ENCODE data around the gene MYH11. TPM values are rescaled to one million over a fixed set of nuclear protein-coding genes. Genes with fewer than 3 reads are reported as not detected.

MYH11 gene
- total RNA-seq, 1 donor from 2014 or later, result 102 TPM

DNA sequence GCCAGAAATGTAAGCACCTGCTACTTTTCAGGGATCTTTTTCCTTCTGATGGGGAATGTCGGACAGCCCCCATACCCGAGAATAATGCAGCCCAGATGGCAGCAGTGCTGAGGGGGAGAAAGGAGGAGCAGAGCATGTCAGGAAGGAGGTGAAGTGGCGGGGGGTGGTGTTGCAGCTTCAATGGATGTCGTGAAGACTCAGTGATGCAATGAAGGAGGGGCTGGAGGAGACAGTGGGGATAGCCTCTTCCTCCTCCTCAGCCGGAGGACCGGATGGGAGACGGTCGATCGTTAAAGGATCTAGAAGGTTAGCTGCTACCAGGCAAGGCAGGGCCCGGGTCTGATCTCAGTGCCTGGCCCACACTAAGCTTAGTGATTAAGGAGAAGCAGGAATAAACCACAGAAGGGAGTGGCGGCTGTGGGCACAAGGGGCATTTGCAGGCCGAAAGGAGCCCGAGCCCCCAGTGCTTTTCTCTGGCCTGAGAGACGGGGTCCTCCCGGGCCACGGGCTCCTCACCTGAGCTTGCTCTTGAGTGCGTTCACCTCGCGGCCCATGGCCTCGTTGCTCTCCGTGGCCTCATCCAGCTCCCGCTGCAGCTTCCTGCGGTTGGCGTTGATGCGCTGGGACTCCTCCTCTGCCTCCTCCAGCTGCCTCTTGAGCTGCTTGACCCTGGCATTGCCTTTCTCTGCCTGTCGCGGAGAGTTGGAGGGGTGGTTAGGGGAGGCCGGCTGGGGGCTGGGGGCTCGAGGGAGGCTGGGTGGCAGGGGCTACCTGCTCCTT, 142.2 kb downstream of the MYH11 start:
- no peak for ATAC-seq
- no peak for DNase-seq
- TF ChIP-seq, protein P1, sequence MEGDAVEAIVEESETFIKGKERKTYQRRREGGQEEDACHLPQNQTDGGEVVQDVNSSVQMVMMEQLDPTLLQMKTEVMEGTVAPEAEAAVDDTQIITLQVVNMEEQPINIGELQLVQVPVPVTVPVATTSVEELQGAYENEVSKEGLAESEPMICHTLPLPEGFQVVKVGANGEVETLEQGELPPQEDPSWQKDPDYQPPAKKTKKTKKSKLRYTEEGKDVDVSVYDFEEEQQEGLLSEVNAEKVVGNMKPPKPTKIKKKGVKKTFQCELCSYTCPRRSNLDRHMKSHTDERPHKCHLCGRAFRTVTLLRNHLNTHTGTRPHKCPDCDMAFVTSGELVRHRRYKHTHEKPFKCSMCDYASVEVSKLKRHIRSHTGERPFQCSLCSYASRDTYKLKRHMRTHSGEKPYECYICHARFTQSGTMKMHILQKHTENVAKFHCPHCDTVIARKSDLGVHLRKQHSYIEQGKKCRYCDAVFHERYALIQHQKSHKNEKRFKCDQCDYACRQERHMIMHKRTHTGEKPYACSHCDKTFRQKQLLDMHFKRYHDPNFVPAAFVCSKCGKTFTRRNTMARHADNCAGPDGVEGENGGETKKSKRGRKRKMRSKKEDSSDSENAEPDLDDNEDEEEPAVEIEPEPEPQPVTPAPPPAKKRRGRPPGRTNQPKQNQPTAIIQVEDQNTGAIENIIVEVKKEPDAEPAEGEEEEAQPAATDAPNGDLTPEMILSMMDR (IDR thresholded peaks at IDR 0.05), result no peak
- no peaks in the 10 kb centered on the region for H3K4me1 ChIP-seq
- H3K9me3 ChIP-seq, result no peaks in the 10 kb centered on the region
- H3K27ac ChIP-seq, result no peak overlapping the region
- H3K4me3 ChIP-seq, result no peak overlapping the region
- H3K27me3 ChIP-seq (ENCODE audit: low read depth), result no peaks in the 10 kb centered on the region
- H3K36me3 ChIP-seq, result peaks cover 54% of the 10 kb centered on the region
- intact Hi-C loops (cut with DNase I), result no loop called here

DNA sequence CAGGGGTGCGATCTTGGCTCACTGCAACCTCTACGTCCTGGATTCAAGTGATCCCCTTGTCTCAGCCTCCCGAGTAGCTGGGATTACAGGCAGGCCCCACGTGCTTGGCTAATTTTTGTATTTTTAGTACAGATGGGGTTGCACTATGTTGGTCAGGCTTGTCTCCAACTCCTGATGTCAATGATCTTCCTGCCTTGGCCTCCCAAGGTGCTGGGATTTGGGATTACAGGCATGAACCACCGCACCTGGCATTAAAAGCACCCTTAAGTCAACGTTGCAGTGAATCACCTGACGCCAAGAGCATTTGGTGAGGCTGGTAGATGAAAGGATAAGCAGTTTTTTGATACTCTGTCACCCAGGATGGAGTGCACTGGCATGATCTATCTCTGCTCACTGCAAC, 147.8 kb downstream of the MYH11 start:
- H3K4me1 ChIP-seq, result peaks cover 5% of the 10 kb centered on the region
- no peak overlapping the region for H3K27ac ChIP-seq
- TF ChIP-seq, protein P1 (IDR thresholded peaks at IDR 0.05), result no peak
- intact Hi-C loops (cut with DNase I), result no loop called here
- ATAC-seq (no peak), DNase-seq (no peak)
- H3K4me3 ChIP-seq, result no peak overlapping the region
- H3K36me3 ChIP-seq, result peaks cover 40% of the 10 kb centered on the region
- no peaks in the 10 kb centered on the region for H3K9me3 ChIP-seq
- no peaks in the 10 kb centered on the region for H3K27me3 ChIP-seq (ENCODE audit: low read depth)

DNA sequence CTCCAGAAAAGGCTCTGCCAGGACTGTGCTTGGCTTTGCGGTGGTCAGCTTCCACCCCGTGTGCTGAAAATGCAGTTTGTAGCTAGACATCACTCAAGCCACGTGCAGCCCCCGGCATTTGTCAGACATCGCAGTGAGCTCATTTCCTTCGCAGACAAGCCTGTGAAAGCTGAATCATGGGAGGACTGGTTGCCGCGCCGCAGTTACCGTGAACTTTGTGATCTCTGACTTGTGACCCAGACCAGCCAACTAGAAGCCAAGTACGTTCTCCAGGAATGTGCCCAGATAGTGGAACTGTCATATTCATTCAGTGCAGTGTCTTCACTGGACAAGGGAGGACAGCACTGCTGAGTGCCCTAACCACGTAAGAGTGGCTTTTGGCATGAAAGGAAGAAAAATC, 148.7 kb downstream of the MYH11 start:
- H3K4me1 ChIP-seq, result peaks cover 5% of the 10 kb centered on the region
- no peak overlapping the region for H3K4me3 ChIP-seq
- TF ChIP-seq, protein P1 (IDR thresholded peaks at IDR 0.05), result no peak
- H3K27me3 ChIP-seq (ENCODE audit: low read depth), result no peaks in the 10 kb centered on the region
- intact Hi-C loops (cut with DNase I), result no loop called here
- ATAC-seq (no peak), DNase-seq (no peak)
- H3K9me3 ChIP-seq, result no peaks in the 10 kb centered on the region
- no peak overlapping the region for H3K27ac ChIP-seq
- peaks cover 34% of the 10 kb centered on the region for H3K36me3 ChIP-seq

DNA sequence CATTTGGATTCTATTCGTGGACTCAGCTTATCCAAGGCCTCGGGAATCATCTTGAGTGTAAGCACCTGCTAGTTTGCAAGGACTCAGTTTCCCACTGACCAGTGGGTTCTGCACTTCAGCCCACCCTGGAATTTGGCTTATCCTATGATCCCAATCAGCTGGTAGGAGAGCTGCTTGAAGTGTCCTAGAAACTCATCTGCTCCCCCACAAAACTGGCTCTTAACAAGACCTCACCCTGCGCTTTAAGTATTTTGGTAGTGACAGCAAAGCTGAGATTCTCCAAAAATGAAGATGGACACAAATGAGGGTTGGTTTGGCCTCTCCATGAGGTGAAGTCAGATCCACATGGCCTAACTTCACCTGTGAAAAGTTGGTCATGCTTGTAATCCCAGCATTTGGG, 149.5 kb downstream of the MYH11 start:
- Histone ChIP-seq H3K27ac (no peak overlapping the region), H3K4me3 (no peak overlapping the region), H3K4me1 (peaks cover 5% of the 10 kb centered on the region), H3K27me3 (ENCODE audit: low read depth) (no peaks in the 10 kb centered on the region), H3K36me3 (peaks cover 38% of the 10 kb centered on the region), H3K9me3 (no peaks in the 10 kb centered on the region)
- ATAC-seq, result no peak
- DNase-seq, result no peak
- intact Hi-C loops (cut with DNase I), result no loop called here
- TF ChIP-seq, protein P1 (IDR thresholded peaks at IDR 0.05), result no peak

DNA sequence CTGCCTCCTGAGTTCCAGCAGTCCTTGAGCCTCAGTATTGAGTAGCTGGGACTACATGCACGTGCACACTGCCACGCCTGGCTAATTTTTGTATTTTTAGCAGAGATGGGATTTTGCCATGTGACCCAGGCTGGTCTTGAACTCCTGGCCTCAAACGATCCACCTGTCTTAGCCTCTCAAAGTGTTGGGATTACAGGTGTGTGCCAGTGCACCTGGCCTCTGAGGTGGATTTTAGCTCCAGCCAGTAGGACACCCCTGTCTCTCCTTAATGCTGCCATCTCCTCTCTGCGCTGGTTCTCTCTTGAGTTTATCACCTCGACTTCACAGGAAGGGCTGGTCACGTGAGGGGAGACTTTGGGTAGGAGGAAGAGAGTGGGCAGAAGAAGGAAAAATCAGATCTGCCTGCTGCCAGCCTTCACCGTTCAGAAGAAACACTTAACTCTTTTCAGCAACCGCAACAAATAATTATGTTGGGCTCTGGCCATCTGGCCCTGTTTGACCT, 151.7 kb downstream of the MYH11 start:
- Histone ChIP-seq H3K4me3 (no peak overlapping the region), H3K27me3 (ENCODE audit: low read depth) (no peaks in the 10 kb centered on the region), H3K9me3 (no peaks in the 10 kb centered on the region), H3K27ac (no peak overlapping the region), H3K36me3 (peaks cover 57% of the 10 kb centered on the region), H3K4me1 (peaks cover 5% of the 10 kb centered on the region)
- ATAC-seq (no peak), DNase-seq (no peak)
- TF ChIP-seq, protein P1 (IDR thresholded peaks at IDR 0.05), result no peak
- intact Hi-C loops (cut with DNase I), result no loop called here
